Body of pancreas (tissue), 4 donors: ENCODE results near the gene SIPA1L3.

Source experiments
- CTCF ChIP-seq, 7 experiments: fragments of 450-650 bp in 4 of 7; fragments of 200-600 bp in 3 of 7; sonication (generic) in 3 of 7; IDR thresholded peaks; one replicate each; pipeline ENCODE4 v1.5.1; 2016 to 2019; ENCODE audit warnings: antibody characterized with exemption in 7 of 7
- POLR2A ChIP-seq, 3 donors: fragments of 450-650 bp; IDR thresholded peaks; one replicate each; pipeline ENCODE4 v1.6.1; 2016; ENCODE audit warnings: antibody characterized with exemption in 3 of 3, mild to moderate bottlenecking in 2 of 3

- TF ChIP-seq CTCF (IDR thresholded peaks at IDR 0.05): no peak
- TF ChIP-seq POLR2A (IDR thresholded peaks at IDR 0.05): no peak
These were observed 75.6 kb downstream of the SIPA1L3 start for GRCh38 chr19:37982655-37983054.
